Neutrophil (primary cell): Measurements from ENCODE around the gene ADGB.

Experiments
- H3K27ac ChIP-seq: fragments of 200-600 bp; sonication (generic); 2 replicates; pipeline ENCODE4 v1.5.1; 2016; ENCODE audit warnings: mild to moderate bottlenecking, moderate library complexity
- H3K27me3 ChIP-seq: fragments of 200-600 bp; sonication (generic); 2 replicates; pipeline ENCODE4 v1.6.0; 2016; ENCODE audit warnings: mild to moderate bottlenecking
- H3K36me3 ChIP-seq: fragments of 200-600 bp; sonication (generic); 2 replicates; pipeline ENCODE4 v1.5.1; 2017
- H3K4me1 ChIP-seq, 2 experiments: fragments of 200-600 bp in 1 of 2; sonication (generic) in 1 of 2; 1 replicate in 1 of 2; 2 replicates in 1 of 2; pipeline versions ENCODE4 v1.5.1 to v1.6.1; 2013 to 2016; ENCODE audit warnings: low read depth in 1 of 2, low read length in 1 of 2, mild to moderate bottlenecking in 1 of 2, moderate library complexity in 1 of 2; ENCODE audit not compliant: control insufficient read depth in 1 of 2, insufficient read depth in 1 of 2
- H3K4me3 ChIP-seq, 2 experiments: fragments of 200-600 bp in 1 of 2; sonication (generic) in 1 of 2; 1 replicate in 1 of 2; 2 replicates in 1 of 2; pipeline ENCODE4 v1.5.1; 2013 to 2016; ENCODE audit warnings: low read depth in 1 of 2, low read length in 1 of 2, mild to moderate bottlenecking in 1 of 2, moderate library complexity in 1 of 2
- H3K9me3 ChIP-seq: fragments of 200-600 bp; sonication (generic); 2 replicates; pipeline ENCODE4 v1.5.1; 2016
- CTCF ChIP-seq: fragments of 200-600 bp; sonication (generic); IDR thresholded peaks from 2 replicates; pipeline ENCODE4 v1.5.1; 2016; ENCODE audit warnings: antibody characterized with exemption

ADGB gene

DNA sequence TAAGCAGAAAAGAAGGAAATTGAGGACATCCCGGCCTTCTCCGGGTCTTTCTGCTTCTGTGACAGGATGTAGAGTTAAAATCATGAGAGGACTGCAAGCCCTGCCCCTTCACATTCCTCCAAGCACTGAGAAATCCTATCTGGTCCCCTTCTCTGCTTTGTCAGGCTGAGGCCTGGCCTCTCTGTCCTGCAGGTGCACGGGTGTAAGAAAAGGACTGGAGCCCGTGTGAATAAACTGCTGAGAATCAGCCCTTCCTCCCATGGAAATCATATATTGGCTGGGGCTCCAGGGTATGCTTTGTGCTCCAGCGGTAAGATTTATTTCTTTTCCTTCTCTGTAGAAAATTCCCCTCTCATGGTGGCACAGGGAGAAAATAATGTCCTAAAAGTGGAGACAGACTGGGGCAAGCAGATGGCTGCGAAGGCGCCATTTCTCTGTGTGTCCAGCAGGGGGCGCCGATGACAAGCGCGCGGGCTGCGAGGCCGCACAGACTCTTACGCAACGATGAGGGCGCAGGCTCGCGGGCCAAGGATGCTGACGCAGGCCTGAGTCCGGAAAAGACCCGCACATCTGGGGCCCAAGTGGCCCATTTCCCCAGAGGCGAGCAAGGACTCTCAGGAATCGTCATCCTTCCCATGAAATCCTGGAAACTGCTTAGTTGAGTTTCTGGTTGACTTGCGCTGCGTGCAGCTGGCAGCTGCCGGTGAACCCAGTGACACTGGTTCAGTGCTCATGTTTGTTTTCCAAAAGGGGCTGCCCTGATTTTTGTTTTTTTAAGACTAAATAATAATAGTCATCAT lies 258.6 kb downstream of the ADGB start:
- peak overlapping the region; percentile 30 for H3K27ac ChIP-seq
- no peaks in the 10 kb centered on the region for H3K27me3 ChIP-seq
- H3K36me3 ChIP-seq, result no peaks in the 10 kb centered on the region
- H3K4me3 ChIP-seq, result peak overlapping the region; percentile 33 to 49
- no peaks in the 10 kb centered on the region for H3K9me3 ChIP-seq
- H3K4me1 ChIP-seq, result peaks cover 19 to 22% of the 10 kb centered on the region in 2 experiments
- TF ChIP-seq CTCF, result peak; percentile 96

GRCh38 chr6:146857980-146858347 lies 259.2 kb downstream of the ADGB start:
- Histone ChIP-seq H3K27me3 (no peaks in the 10 kb centered on the region), H3K4me1 (peaks cover 19 to 22% of the 10 kb centered on the region in 2 experiments), H3K4me3 (peak overlapping the region; percentile 33 to 49), H3K36me3 (no peaks in the 10 kb centered on the region), H3K27ac (peak overlapping the region; percentile 30), H3K9me3 (no peaks in the 10 kb centered on the region)
- TF ChIP-seq CTCF, result no peak

DNA sequence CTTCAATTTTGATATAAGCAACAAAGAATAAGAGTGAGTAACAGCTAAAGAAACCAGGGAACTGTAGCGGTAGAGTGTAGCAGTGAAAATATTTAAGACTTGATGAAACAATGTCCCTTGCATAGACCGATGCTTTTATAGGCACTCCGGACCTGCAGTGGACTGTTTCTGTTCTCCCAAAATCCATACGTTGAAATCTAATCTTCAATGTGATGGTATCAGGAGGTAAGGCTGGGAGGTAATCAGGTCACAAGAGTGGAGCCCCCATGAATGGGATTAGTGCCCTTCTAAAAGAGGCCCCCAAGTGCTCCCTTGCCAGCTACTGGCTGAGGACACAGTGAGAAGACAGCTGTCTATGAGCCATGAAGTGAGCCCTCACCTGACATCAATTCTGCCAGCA lies 260.4 kb downstream of the ADGB start:
- no peaks in the 10 kb centered on the region for H3K36me3 ChIP-seq
- H3K4me3 ChIP-seq, result no peak overlapping the region
- peaks cover 19 to 22% of the 10 kb centered on the region in 2 experiments for H3K4me1 ChIP-seq
- no peak for TF ChIP-seq CTCF
- no peak overlapping the region for H3K27ac ChIP-seq
- H3K27me3 ChIP-seq, result no peaks in the 10 kb centered on the region
- H3K9me3 ChIP-seq, result no peaks in the 10 kb centered on the region

GRCh38 chr6:146859795-146860495 lies 261.2 kb downstream of the ADGB start:
- Histone ChIP-seq H3K27me3 (no peaks in the 10 kb centered on the region), H3K4me3 (no peak overlapping the region), H3K9me3 (no peaks in the 10 kb centered on the region), H3K27ac (no peak overlapping the region), H3K36me3 (no peaks in the 10 kb centered on the region), H3K4me1 (peaks cover 19 to 22% of the 10 kb centered on the region in 2 experiments)
- TF ChIP-seq CTCF, result no peak

DNA sequence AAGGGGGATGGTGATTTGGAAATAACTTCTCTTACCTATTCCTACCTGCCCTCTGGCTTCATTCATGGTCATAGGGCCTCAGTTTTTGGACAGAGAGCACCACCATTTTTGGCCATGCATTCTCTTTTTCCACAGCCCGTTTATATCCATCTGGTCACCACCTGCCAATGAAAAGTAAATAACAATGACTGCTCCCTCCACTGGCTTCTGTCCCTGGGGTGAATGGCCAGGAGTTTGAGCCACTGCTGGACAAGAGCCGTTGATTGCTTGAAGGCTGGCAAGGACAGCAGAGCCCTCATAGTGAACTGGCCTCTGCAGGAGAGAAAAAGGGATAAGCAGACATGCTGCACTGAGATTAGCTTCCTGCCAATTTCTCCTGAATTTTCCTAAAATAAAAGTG lies 261.8 kb downstream of the ADGB start:
- H3K27ac ChIP-seq, result no peak overlapping the region
- no peak overlapping the region for H3K4me3 ChIP-seq
- TF ChIP-seq CTCF, result no peak
- no peaks in the 10 kb centered on the region for H3K27me3 ChIP-seq
- H3K36me3 ChIP-seq, result no peaks in the 10 kb centered on the region
- H3K9me3 ChIP-seq, result no peaks in the 10 kb centered on the region
- peaks cover 19 to 22% of the 10 kb centered on the region in 2 experiments for H3K4me1 ChIP-seq
